ENCODE results near the gene SMPD1. TPM values are rescaled to one million over a fixed set of nuclear protein-coding genes. Genes with fewer than 3 reads are reported as not detected.

The SMPD1 gene
- total RNA-seq, 5 donors from 2014 or later (not counting 1 experiment from before 2014, with no cell fraction given) = 33.5 to 58.3 (median 38.3) TPM

DNA sequence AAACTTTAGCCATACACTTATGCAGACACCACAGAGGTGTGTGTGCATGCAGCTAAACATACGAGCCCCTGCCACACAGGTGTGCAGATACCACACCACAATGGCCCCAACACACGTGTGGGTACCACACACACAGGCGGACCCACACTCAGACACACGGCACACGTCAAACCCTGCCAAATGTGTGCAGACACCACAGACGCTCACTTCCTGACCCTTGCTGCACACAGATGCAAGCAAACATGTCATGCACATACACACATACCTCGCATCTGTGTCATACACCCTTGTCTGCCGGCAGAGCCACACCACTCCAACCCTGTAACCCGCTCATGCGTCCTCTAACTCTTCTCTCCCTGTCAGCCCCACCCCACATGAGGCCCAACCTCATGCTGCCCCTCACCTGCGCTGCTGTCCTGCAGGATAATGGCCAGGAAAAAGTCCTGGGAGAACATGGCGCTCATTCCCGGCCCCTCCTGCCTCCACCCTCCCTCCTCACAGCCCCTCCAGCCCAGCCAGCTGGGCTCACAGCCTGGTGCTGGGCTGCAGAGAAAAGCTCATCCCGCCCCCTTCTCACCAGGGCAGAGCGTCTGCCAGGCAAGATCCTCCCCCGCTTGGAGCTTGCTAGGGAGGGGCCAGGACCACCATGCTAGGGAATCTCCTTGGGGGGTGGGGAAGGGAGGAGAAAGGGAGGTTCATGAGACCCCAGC lies 14.2 kb downstream of the SMPD1 start:
- POLR2A ChIA-PET = interaction anchor here in 1 of 2 donors (1.0 to 1.8 kb wide), 2 partner anchors 10 to 15 kb away, joined by 3 to 5 read pairs; partner anchors contain the start of gene APBB1
- H3K4me1 ChIP-seq (ENCODE audit: control insufficient read depth in 1 of 2, extremely low read depth in 1 of 2, insufficient read depth in 2 of 2, low read length in 2 of 2) = peaks cover 63 to 82% of the 10 kb centered on the region in 2 experiments

DNA sequence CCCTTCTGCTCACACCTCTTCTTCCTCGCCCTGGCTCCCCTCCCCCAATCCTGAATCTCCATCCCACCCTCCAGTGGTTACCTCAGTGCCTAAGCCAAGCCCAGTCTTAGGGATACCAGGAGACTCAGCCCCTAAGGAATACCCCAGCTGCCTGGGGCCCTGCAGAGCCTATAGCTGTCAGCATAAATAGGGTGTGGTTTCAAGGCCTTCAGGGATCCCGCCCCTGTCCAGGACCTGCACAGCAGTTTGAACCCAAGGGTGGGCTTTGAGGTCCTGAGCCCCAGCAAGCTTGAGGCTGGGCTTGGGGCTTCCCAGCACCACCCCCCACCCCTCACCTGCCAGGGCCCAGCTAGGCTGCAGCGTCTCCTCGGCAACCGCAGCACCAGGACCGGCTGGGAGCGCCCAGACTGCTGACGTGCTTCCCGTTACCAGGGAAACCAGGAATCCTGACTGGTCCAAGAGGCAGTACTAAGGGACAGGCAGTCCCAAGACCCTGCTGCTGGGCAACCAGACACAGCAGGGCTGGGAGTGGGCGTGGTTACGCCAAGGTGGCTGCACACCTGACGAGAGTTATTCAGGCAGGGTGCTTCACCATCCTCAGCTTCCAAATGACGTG lies 14.9 kb downstream of the SMPD1 start:
- Mint-ChIP-seq H3K4me1 (peaks cover 87 to 90% (median 88%) of the 10 kb centered on the region in 3 donors), H3K36me3 (peaks cover 26% of the 10 kb centered on the region), H3K27ac (peak overlapping the region; percentile 96 to 99), H3K4me3 (peak overlapping the region; percentile 7 to 92 (median 78)), H3K9me3 (no peaks in the 10 kb centered on the region), H3K27me3 (no peaks in the 10 kb centered on the region)
- DNase-seq (peak in 1 of 35 experiments; percentile 23), ATAC-seq (replicated peaks in 1 of 4) (no peak)
- ChIA-PET CTCF (interaction anchor here (0.8 to 2.8 kb wide), 3 partner anchors 14 to 26 kb away, joined by 3 to 8 read pairs (median 7); partner anchors contain the start of gene APBB1 (in 1 of the 2)), POLR2A (interaction anchor here in 1 of 2 donors (1.0 to 1.8 kb wide), 2 partner anchors 9 to 14 kb away, joined by 3 to 5 read pairs; partner anchors contain the start of gene APBB1)
- H3K4me3 ChIP-seq (ENCODE audit: control insufficient read depth in 1 of 2, extremely low read depth in 1 of 2, low read length in 1 of 2) = peak overlapping the region in 1 of 2 donors; percentile 41
- peaks cover 0 to 27% of the 10 kb centered on the region in 2 donors for H3K36me3 ChIP-seq (ENCODE audit: control insufficient read depth in 2 of 2, extremely low read depth in 1 of 2, insufficient read depth in 1 of 2, low read length in 1 of 2)
- peaks cover 61 to 81% of the 10 kb centered on the region in 2 experiments for H3K4me1 ChIP-seq (ENCODE audit: control insufficient read depth in 1 of 2, extremely low read depth in 1 of 2, insufficient read depth in 2 of 2, low read length in 2 of 2)
- 89% methylated on average over 12 of the region's 13 CpGs for WGBS (ENCODE audit: insufficient coverage)
- no peaks in the 10 kb centered on the region for H3K27me3 ChIP-seq (replicated peaks in 1 of 2; ENCODE audit: control insufficient read depth in 2 of 2, extremely low read depth in 1 of 2, insufficient read depth in 2 of 2, low read length in 1 of 2)
- H3K9me3 ChIP-seq = no peaks in the 10 kb centered on the region
- H3K27ac ChIP-seq (ENCODE audit: low read length) = peak overlapping the region; percentile 90

More for the DNA sequence above, 14.2 kb downstream of the SMPD1 start:
- peaks cover 87 to 90% (median 88%) of the 10 kb centered on the region in 3 donors for H3K4me1 Mint-ChIP-seq
- DNase-seq (peak in 29 of 35 experiments; percentile 28 to 74 (median 49)), ATAC-seq (replicated peaks in 1 of 4) (peak; percentile 60 to 62 (median 60))
- H3K27ac Mint-ChIP-seq = peak overlapping the region; percentile 96 to 99
- WGBS (ENCODE audit: insufficient coverage) = 24% methylated on average over 11 of the region's 16 CpGs
- H3K9me3 Mint-ChIP-seq = no peaks in the 10 kb centered on the region
- Histone ChIP-seq H3K9me3 (no peaks in the 10 kb centered on the region), H3K36me3 (ENCODE audit: control insufficient read depth in 2 of 2, extremely low read depth in 1 of 2, insufficient read depth in 1 of 2, low read length in 1 of 2) (peaks cover 0 to 22% of the 10 kb centered on the region in 2 donors), H3K27ac (ENCODE audit: low read length) (peak overlapping the region; percentile 90), H3K4me3 (ENCODE audit: control insufficient read depth in 1 of 2, extremely low read depth in 1 of 2, low read length in 1 of 2) (peak overlapping the region; percentile 4 to 41), H3K27me3 (replicated peaks in 1 of 2; ENCODE audit: control insufficient read depth in 2 of 2, extremely low read depth in 1 of 2, insufficient read depth in 2 of 2, low read length in 1 of 2) (no peaks in the 10 kb centered on the region)
- H3K36me3 Mint-ChIP-seq = peaks cover 26% of the 10 kb centered on the region
- CTCF ChIA-PET = interaction anchor here in 1 of 2 donors (0.5 to 2.9 kb wide), 3 partner anchors 25 to 301 kb away, joined by 3 to 29 read pairs (median 7); no protein-coding TSS in a partner anchor
- no peaks in the 10 kb centered on the region for H3K27me3 Mint-ChIP-seq
- H3K4me3 Mint-ChIP-seq = peak overlapping the region; percentile 58 to 92 (median 78)

DNA sequence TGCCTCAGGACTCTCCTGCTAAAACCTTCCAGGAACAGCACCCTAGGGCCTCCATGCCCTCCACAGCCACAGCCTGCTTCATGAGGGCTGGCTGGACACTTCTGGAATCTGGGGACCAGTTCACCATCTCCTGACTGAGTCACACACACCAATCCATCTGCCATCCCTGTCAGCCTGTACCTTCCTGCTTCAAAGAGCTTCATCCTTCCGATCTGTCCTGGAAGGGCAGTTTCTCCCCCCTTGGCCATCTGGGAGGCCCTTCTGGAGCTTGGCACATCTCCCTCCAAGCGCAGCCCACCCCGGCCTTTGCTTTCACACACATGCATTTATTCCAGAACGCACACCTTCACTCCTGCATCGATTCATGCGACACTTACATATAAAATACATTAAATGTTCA lies 15.6 kb downstream of the SMPD1 start:
- 94% methylated on average over 6 of the region's 6 CpGs for WGBS (ENCODE audit: insufficient coverage)
- Histone ChIP-seq H3K27ac (ENCODE audit: low read length) (peak overlapping the region; percentile 90), H3K4me3 (ENCODE audit: control insufficient read depth in 1 of 2, extremely low read depth in 1 of 2, low read length in 1 of 2) (no peak overlapping the region), H3K9me3 (no peaks in the 10 kb centered on the region), H3K36me3 (ENCODE audit: control insufficient read depth in 2 of 2, extremely low read depth in 1 of 2, insufficient read depth in 1 of 2, low read length in 1 of 2) (peaks cover 6 to 29% of the 10 kb centered on the region in 2 donors), H3K4me1 (ENCODE audit: control insufficient read depth in 1 of 2, extremely low read depth in 1 of 2, insufficient read depth in 2 of 2, low read length in 2 of 2) (peaks cover 59 to 81% of the 10 kb centered on the region in 2 experiments), H3K27me3 (replicated peaks in 1 of 2; ENCODE audit: control insufficient read depth in 2 of 2, extremely low read depth in 1 of 2, insufficient read depth in 2 of 2, low read length in 1 of 2) (no peaks in the 10 kb centered on the region)
- peaks cover 24% of the 10 kb centered on the region for H3K36me3 Mint-ChIP-seq
- H3K27ac Mint-ChIP-seq = peak overlapping the region; percentile 87 to 99
- H3K4me1 Mint-ChIP-seq = peaks cover 81 to 88% (median 86%) of the 10 kb centered on the region in 3 donors
- peak overlapping the region; percentile 0 to 92 (median 28) for H3K4me3 Mint-ChIP-seq
- H3K27me3 Mint-ChIP-seq = no peaks in the 10 kb centered on the region
- ChIA-PET CTCF (interaction anchor here (0.6 to 2.8 kb wide), 4 partner anchors 13 to 33 kb away, joined by 3 to 8 read pairs (median 6); partner anchors contain the start of gene APBB1 (in 1 of the 2)), POLR2A (interaction anchor here in 1 of 2 donors (0.5 to 1.8 kb wide), 4 partner anchors 8 to 87 kb away, joined by 3 to 7 read pairs (median 4); no protein-coding TSS in a partner anchor)
- H3K9me3 Mint-ChIP-seq = no peaks in the 10 kb centered on the region
- DNase-seq (no peak), ATAC-seq (replicated peaks in 1 of 4) (no peak)

DNA sequence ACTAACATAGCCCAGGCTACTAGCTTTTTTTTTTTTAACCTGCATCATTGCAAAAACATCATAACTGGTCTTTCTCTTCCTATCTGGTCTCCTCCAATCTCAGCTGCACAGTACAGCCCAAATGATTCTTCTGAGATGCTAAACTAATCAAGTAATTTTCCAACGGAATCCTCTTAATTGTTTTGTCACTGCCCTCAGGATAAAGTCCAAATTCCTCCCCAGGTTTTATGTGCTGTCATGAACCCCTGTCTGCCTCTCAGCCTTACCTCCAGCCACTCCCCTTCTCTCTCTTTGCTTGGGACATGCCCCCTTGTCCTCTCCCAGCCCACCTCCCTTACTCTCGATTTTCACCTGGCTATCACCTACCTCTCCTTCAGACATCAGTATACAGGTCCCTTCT lies 16.1 kb downstream of the SMPD1 start:
- H3K9me3 Mint-ChIP-seq = no peaks in the 10 kb centered on the region
- H3K27me3 Mint-ChIP-seq = no peaks in the 10 kb centered on the region
- Histone ChIP-seq H3K27ac (ENCODE audit: low read length) (peak overlapping the region; percentile 90), H3K4me1 (ENCODE audit: control insufficient read depth in 1 of 2, extremely low read depth in 1 of 2, insufficient read depth in 2 of 2, low read length in 2 of 2) (peaks cover 54 to 81% of the 10 kb centered on the region in 2 experiments), H3K36me3 (ENCODE audit: control insufficient read depth in 2 of 2, extremely low read depth in 1 of 2, insufficient read depth in 1 of 2, low read length in 1 of 2) (peaks cover 11 to 29% of the 10 kb centered on the region in 2 donors), H3K9me3 (no peaks in the 10 kb centered on the region), H3K4me3 (ENCODE audit: control insufficient read depth in 1 of 2, extremely low read depth in 1 of 2, low read length in 1 of 2) (no peak overlapping the region), H3K27me3 (replicated peaks in 1 of 2; ENCODE audit: control insufficient read depth in 2 of 2, extremely low read depth in 1 of 2, insufficient read depth in 2 of 2, low read length in 1 of 2) (no peaks in the 10 kb centered on the region)
- DNase-seq (no peak), ATAC-seq (replicated peaks in 1 of 4) (no peak)
- ChIA-PET POLR2A (interaction anchor here in 1 of 2 donors (0.5 to 1.4 kb wide), 3 partner anchors 13 to 87 kb away, joined by 3 to 7 read pairs (median 3); no protein-coding TSS in a partner anchor), CTCF (interaction anchor here (0.6 to 2.8 kb wide), 4 partner anchors 13 to 48 kb away, joined by 4 to 8 read pairs (median 6); partner anchors contain the start of gene APBB1 (in 1 of the 2))
- H3K27ac Mint-ChIP-seq = peak overlapping the region; percentile 87 to 99
- 77% methylated on average over 2 of the region's 2 CpGs for WGBS (ENCODE audit: insufficient coverage)
- H3K4me3 Mint-ChIP-seq = peak overlapping the region; percentile 11 to 92 (median 28)
- peaks cover 20% of the 10 kb centered on the region for H3K36me3 Mint-ChIP-seq
- H3K4me1 Mint-ChIP-seq = peaks cover 76 to 87% (median 83%) of the 10 kb centered on the region in 3 donors

DNA sequence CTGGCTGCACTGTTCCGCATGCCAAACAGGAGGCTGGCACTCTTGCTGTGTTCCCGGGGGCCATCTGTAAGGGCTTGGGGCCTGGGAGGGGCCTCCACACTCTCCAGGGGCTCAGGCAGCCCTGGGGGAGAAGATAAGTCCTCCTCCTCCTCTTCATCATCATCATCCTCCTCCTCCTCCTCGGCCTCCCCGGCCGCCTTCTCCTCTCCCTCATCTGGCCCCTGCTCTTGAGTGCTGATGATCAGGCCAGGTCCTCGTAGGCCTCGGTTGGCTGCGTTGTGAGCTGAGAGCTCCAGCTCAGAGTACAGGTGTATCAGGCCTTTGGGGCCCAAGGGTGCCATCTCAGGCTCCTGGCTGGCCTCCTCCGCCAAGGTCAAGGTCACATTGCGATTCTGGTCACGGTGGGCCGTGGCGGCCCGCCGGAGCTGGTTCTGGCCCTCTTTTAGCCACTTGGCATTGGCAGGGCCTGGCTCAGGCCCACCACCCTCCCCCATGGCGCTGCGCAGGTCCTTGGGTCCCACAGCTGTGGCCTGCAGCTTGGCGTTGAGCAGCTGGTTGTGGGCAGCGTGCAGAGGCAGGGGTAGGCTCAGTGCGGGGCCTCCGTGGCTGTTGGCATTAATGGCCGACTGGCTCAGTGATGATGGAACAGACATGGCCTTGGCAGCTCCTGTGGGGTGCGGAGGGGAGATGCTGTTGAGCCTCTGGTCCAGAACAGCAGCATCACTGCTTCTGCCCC lies 20.6 kb downstream of the SMPD1 start:
- H3K27me3 Mint-ChIP-seq = no peaks in the 10 kb centered on the region
- H3K9me3 Mint-ChIP-seq = no peaks in the 10 kb centered on the region
- Histone ChIP-seq H3K27ac (ENCODE audit: low read length) (no peak overlapping the region), H3K36me3 (ENCODE audit: control insufficient read depth in 2 of 2, extremely low read depth in 1 of 2, insufficient read depth in 1 of 2, low read length in 1 of 2) (peaks cover 12 to 28% of the 10 kb centered on the region in 2 donors), H3K4me3 (ENCODE audit: control insufficient read depth in 1 of 2, extremely low read depth in 1 of 2, low read length in 1 of 2) (no peak overlapping the region), H3K9me3 (no peaks in the 10 kb centered on the region), H3K27me3 (replicated peaks in 1 of 2; ENCODE audit: control insufficient read depth in 2 of 2, extremely low read depth in 1 of 2, insufficient read depth in 2 of 2, low read length in 1 of 2) (no peaks in the 10 kb centered on the region), H3K4me1 (ENCODE audit: control insufficient read depth in 1 of 2, extremely low read depth in 1 of 2, insufficient read depth in 2 of 2, low read length in 2 of 2) (peaks cover 40 to 80% of the 10 kb centered on the region in 2 experiments)
- ATAC-seq (replicated peaks in 1 of 4) (no peak), DNase-seq (no peak)
- H3K27ac Mint-ChIP-seq = peak overlapping the region; percentile 76 to 80
- CTCF ChIA-PET = interaction anchor here in 1 of 2 donors (0.5 to 2.2 kb wide), 3 partner anchors 21 to 50 kb away, joined by 5 to 8 read pairs (median 7); no protein-coding TSS in a partner anchor
- no peak overlapping the region for H3K4me3 Mint-ChIP-seq
- 99% methylated on average over 19 of the region's 23 CpGs for WGBS (ENCODE audit: insufficient coverage)
- H3K4me1 Mint-ChIP-seq = peaks cover 38 to 61% (median 59%) of the 10 kb centered on the region in 3 donors
- POLR2A ChIA-PET = interaction anchor here in 1 of 2 donors (1.6 kb wide), 1 partner anchor 8 kb away, joined by 8 read pairs; no protein-coding TSS in a partner anchor
- peaks cover 20% of the 10 kb centered on the region for H3K36me3 Mint-ChIP-seq

All from T-cell (primary cell).